ENCODE data around the gene LYRM7.

Gene LYRM7

GRCh38 chr5:131148835-131149234, 21.9 kb upstream of the LYRM7 start:
- H3K79me2 ChIP-seq (ENCODE audit: insufficient read depth, low read length) = no peaks in the 10 kb centered on the region
- no peak overlapping the region for H2AFZ ChIP-seq (ENCODE audit: low read length)
- no peaks in the 10 kb centered on the region for H3K27me3 ChIP-seq (ENCODE audit: insufficient read depth, low read length, poor library complexity, severe bottlenecking)
- no peaks in the 10 kb centered on the region for H3K4me1 ChIP-seq (ENCODE audit: insufficient read depth, low read length, poor library complexity, severe bottlenecking)
- no peaks in the 10 kb centered on the region for H4K20me1 ChIP-seq (ENCODE audit: insufficient read depth, low read length, poor library complexity, severe bottlenecking)
- H3K9me2 ChIP-seq (replicated peaks; ENCODE audit: low read depth, low read length) = no peaks in the 10 kb centered on the region
- H3K4me3 ChIP-seq (ENCODE audit: low read length, poor library complexity, severe bottlenecking) = no peak overlapping the region
- H3K4me2 ChIP-seq (ENCODE audit: low read depth, low read length, poor library complexity, severe bottlenecking) = no peak overlapping the region
- no peaks in the 10 kb centered on the region for H3K36me3 ChIP-seq (ENCODE audit: insufficient read depth, low read length)
- H3K9me3 ChIP-seq (ENCODE audit: insufficient read depth, low read depth, low read length) = no peaks in the 10 kb centered on the region
- no peaks in the 10 kb centered on the region for H3F3A ChIP-seq (ENCODE audit: low read depth)
- no peak overlapping the region for H3K9ac ChIP-seq (ENCODE audit: low read depth, low read length, poor library complexity, severe bottlenecking)
- TF ChIP-seq EZH2phosphoT487 (IDR thresholded peaks at IDR 0.05; ENCODE audit: borderline replicate concordance) = no peak
- TF ChIP-seq CTCF (conservative IDR thresholded peaks at IDR 0.05; ENCODE audit: low read length) = no peak

- H3K4me3 ChIP-seq (ENCODE audit: low read length, poor library complexity, severe bottlenecking) = no peak overlapping the region
- H3K79me2 ChIP-seq (ENCODE audit: insufficient read depth, low read length) = no peaks in the 10 kb centered on the region
- no peak overlapping the region for H3K4me2 ChIP-seq (ENCODE audit: low read depth, low read length, poor library complexity, severe bottlenecking)
- H3K36me3 ChIP-seq (ENCODE audit: insufficient read depth, low read length) = no peaks in the 10 kb centered on the region
- H3K9me2 ChIP-seq (replicated peaks; ENCODE audit: low read depth, low read length) = no peaks in the 10 kb centered on the region
- H3K9ac ChIP-seq (ENCODE audit: low read depth, low read length, poor library complexity, severe bottlenecking) = no peak overlapping the region
- no peaks in the 10 kb centered on the region for H3K4me1 ChIP-seq (ENCODE audit: insufficient read depth, low read length, poor library complexity, severe bottlenecking)
- TF ChIP-seq CTCF (conservative IDR thresholded peaks at IDR 0.05; ENCODE audit: low read length) = no peak
- TF ChIP-seq EZH2phosphoT487 (IDR thresholded peaks at IDR 0.05; ENCODE audit: borderline replicate concordance) = no peak
- H4K20me1 ChIP-seq (ENCODE audit: insufficient read depth, low read length, poor library complexity, severe bottlenecking) = no peaks in the 10 kb centered on the region
- H3K9me3 ChIP-seq (ENCODE audit: insufficient read depth, low read depth, low read length) = no peaks in the 10 kb centered on the region
- no peaks in the 10 kb centered on the region for H3F3A ChIP-seq (ENCODE audit: low read depth)
- no peak overlapping the region for H2AFZ ChIP-seq (ENCODE audit: low read length)
- no peaks in the 10 kb centered on the region for H3K27me3 ChIP-seq (ENCODE audit: insufficient read depth, low read length, poor library complexity, severe bottlenecking)
These were observed 20.3 kb upstream of the LYRM7 start for GRCh38 chr5:131150408-131150807.

GRCh38 chr5:131151216-131151615, 19.5 kb upstream of the LYRM7 start:
- Histone ChIP-seq H2AFZ (ENCODE audit: low read length) (no peak overlapping the region), H3K27me3 (ENCODE audit: insufficient read depth, low read length, poor library complexity, severe bottlenecking) (no peaks in the 10 kb centered on the region), H3K36me3 (ENCODE audit: insufficient read depth, low read length) (no peaks in the 10 kb centered on the region), H3K4me3 (ENCODE audit: low read length, poor library complexity, severe bottlenecking) (no peak overlapping the region), H3K4me2 (ENCODE audit: low read depth, low read length, poor library complexity, severe bottlenecking) (no peak overlapping the region), H3K9me2 (replicated peaks; ENCODE audit: low read depth, low read length) (no peaks in the 10 kb centered on the region), H4K20me1 (ENCODE audit: insufficient read depth, low read length, poor library complexity, severe bottlenecking) (no peaks in the 10 kb centered on the region), H3K4me1 (ENCODE audit: insufficient read depth, low read length, poor library complexity, severe bottlenecking) (no peaks in the 10 kb centered on the region), H3K79me2 (ENCODE audit: insufficient read depth, low read length) (no peaks in the 10 kb centered on the region), H3F3A (ENCODE audit: low read depth) (no peaks in the 10 kb centered on the region), H3K9me3 (ENCODE audit: insufficient read depth, low read depth, low read length) (no peaks in the 10 kb centered on the region), H3K9ac (ENCODE audit: low read depth, low read length, poor library complexity, severe bottlenecking) (no peak overlapping the region)
- TF ChIP-seq CTCF (conservative IDR thresholded peaks at IDR 0.05; ENCODE audit: low read length) = no peak
- TF ChIP-seq EZH2phosphoT487 (IDR thresholded peaks at IDR 0.05; ENCODE audit: borderline replicate concordance) = no peak

Data from Loucy (cell line).